H1 (cell line): ENCODE data around the gene CLDN9. TPM values are rescaled to one million over a fixed set of nuclear protein-coding genes. Genes with fewer than 3 reads are reported as not detected.

Experiments
- ATF3 ChIP-seq: IDR thresholded peaks from 2 replicates; pipeline ENCODE4 v1.6.1; 2011; ENCODE audit warnings: low read depth, mild to moderate bottlenecking, low read length; ENCODE audit not compliant: insufficient read depth
- KDM4A ChIP-seq: IDR thresholded peaks from one replicate; pipeline ENCODE4 v1.7.1; 2012; ENCODE audit warnings: low read depth, mild to moderate bottlenecking, moderate library complexity, low read length, inconsistent platforms; ENCODE audit not compliant: severe bottlenecking
- TAF1 ChIP-seq: IDR thresholded peaks from 2 replicates; pipeline ENCODE4 v1.6.1; 2011; ENCODE audit warnings: mild to moderate bottlenecking, low read depth, low read length
- TAF7 ChIP-seq: optimal IDR thresholded peaks from 2 replicates; pipeline ENCODE3; 2011; ENCODE audit warnings: low read depth, mild to moderate bottlenecking, inconsistent platforms, low read length, moderate library complexity, borderline replicate concordance
- TCF12 ChIP-seq: IDR thresholded peaks from 2 replicates; pipeline ENCODE4 v1.6.1; 2011; ENCODE audit warnings: low read depth, mild to moderate bottlenecking, low read length
- polyA plus RNA-seq, 7 experiments: library from polyadenylated mRNA; depleted of rRNA in 3 of 7; stranded (reverse) in 5 of 7; unstranded in 2 of 7; fragments of >200 nt in 5 of 7; fragments of 200-250 nt in 2 of 7; gene quantifications; 1 replicate in 5 of 7; 2 replicates in 1 of 7; 4 replicates in 1 of 7; pipeline versions ENCODE4 v1.2.1 to v1.2.3, GENCODE V29; 2011 to 2013; ENCODE audit warnings: missing spikeins in 2 of 7, mixed read lengths in 2 of 7
- total RNA-seq: library from RNA; stranded (reverse); fragmentation: NEBNext Ultra II Directional; extraction: Animal tissue kit (Norgen Biotek cat#: 25700); gene quantifications from 2 replicates; pipeline ENCODE4 v1.2.1, GENCODE V29; 2021
- TF ChIP-seq, protein P1 (sequence below): fragments of 300-600 bp; sonication (generic); IDR thresholded peaks from 2 replicates; pipeline ENCODE4 v1.7.1; 2012; ENCODE audit warnings: low read length, moderate library complexity, mild to moderate bottlenecking, inconsistent platforms; ENCODE audit not compliant: insufficient replicate concordance

CLDN9 gene
- total and polyA plus RNA-seq, 2 of the 8 experiments (the other 6 are each of a cell fraction or from before 2014, with no cell fraction given), result 0.60 to 0.89 TPM

DNA sequence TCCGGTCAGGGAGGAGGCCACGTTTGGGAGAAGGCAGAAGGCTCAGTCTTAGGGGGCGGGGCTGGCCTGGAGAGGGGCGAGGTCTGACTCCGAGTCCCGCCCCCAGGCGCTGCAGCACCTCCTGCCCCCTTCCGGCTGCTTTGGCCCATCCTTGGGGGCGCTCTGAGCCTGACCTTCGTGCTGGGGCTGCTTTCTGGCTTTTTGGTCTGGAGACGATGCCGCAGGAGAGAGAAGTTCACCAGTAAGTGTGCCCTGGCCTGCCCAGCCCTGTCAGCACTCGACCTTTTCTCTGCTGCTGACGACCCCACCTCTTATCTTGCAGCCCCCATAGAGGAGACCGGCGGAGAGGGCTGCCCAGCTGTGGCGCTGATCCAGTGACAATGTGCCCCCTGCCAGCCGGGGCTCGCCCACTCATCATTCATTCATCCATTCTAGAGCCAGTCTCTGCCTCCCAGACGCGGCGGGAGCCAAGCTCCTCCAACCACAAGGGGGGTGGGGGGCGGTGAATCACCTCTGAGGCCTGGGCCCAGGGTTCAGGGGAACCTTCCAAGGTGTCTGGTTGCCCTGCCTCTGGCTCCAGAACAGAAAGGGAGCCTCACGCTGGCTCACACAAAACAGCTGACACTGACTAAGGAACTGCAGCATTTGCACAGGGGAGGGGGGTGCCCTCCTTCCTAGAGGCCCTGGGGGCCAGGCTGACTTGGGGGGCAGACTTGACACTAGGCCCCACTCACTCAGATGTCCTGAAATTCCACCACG lies 8.9 kb downstream of the CLDN9 start (continued):
- TF ChIP-seq KDM4A (no peak), ATF3 (no peak), TCF12 (no peak), TAF7 (no peak), TAF1 (peak; percentile 40; the same call in 1 of the 2 replicates)
- TF ChIP-seq, protein P1, sequence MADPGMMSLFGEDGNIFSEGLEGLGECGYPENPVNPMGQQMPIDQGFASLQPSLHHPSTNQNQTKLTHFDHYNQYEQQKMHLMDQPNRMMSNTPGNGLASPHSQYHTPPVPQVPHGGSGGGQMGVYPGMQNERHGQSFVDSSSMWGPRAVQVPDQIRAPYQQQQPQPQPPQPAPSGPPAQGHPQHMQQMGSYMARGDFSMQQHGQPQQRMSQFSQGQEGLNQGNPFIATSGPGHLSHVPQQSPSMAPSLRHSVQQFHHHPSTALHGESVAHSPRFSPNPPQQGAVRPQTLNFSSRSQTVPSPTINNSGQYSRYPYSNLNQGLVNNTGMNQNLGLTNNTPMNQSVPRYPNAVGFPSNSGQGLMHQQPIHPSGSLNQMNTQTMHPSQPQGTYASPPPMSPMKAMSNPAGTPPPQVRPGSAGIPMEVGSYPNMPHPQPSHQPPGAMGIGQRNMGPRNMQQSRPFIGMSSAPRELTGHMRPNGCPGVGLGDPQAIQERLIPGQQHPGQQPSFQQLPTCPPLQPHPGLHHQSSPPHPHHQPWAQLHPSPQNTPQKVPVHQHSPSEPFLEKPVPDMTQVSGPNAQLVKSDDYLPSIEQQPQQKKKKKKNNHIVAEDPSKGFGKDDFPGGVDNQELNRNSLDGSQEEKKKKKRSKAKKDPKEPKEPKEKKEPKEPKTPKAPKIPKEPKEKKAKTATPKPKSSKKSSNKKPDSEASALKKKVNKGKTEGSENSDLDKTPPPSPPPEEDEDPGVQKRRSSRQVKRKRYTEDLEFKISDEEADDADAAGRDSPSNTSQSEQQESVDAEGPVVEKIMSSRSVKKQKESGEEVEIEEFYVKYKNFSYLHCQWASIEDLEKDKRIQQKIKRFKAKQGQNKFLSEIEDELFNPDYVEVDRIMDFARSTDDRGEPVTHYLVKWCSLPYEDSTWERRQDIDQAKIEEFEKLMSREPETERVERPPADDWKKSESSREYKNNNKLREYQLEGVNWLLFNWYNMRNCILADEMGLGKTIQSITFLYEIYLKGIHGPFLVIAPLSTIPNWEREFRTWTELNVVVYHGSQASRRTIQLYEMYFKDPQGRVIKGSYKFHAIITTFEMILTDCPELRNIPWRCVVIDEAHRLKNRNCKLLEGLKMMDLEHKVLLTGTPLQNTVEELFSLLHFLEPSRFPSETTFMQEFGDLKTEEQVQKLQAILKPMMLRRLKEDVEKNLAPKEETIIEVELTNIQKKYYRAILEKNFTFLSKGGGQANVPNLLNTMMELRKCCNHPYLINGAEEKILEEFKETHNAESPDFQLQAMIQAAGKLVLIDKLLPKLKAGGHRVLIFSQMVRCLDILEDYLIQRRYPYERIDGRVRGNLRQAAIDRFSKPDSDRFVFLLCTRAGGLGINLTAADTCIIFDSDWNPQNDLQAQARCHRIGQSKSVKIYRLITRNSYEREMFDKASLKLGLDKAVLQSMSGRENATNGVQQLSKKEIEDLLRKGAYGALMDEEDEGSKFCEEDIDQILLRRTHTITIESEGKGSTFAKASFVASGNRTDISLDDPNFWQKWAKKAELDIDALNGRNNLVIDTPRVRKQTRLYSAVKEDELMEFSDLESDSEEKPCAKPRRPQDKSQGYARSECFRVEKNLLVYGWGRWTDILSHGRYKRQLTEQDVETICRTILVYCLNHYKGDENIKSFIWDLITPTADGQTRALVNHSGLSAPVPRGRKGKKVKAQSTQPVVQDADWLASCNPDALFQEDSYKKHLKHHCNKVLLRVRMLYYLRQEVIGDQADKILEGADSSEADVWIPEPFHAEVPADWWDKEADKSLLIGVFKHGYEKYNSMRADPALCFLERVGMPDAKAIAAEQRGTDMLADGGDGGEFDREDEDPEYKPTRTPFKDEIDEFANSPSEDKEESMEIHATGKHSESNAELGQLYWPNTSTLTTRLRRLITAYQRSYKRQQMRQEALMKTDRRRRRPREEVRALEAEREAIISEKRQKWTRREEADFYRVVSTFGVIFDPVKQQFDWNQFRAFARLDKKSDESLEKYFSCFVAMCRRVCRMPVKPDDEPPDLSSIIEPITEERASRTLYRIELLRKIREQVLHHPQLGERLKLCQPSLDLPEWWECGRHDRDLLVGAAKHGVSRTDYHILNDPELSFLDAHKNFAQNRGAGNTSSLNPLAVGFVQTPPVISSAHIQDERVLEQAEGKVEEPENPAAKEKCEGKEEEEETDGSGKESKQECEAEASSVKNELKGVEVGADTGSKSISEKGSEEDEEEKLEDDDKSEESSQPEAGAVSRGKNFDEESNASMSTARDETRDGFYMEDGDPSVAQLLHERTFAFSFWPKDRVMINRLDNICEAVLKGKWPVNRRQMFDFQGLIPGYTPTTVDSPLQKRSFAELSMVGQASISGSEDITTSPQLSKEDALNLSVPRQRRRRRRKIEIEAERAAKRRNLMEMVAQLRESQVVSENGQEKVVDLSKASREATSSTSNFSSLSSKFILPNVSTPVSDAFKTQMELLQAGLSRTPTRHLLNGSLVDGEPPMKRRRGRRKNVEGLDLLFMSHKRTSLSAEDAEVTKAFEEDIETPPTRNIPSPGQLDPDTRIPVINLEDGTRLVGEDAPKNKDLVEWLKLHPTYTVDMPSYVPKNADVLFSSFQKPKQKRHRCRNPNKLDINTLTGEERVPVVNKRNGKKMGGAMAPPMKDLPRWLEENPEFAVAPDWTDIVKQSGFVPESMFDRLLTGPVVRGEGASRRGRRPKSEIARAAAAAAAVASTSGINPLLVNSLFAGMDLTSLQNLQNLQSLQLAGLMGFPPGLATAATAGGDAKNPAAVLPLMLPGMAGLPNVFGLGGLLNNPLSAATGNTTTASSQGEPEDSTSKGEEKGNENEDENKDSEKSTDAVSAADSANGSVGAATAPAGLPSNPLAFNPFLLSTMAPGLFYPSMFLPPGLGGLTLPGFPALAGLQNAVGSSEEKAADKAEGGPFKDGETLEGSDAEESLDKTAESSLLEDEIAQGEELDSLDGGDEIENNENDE, result no peak
